ENCODE measurements around the gene HPS6. TPM values are rescaled to one million over a fixed set of nuclear protein-coding genes. Genes with fewer than 3 reads are reported as not detected.

The HPS6 gene
- total RNA-seq, 2 experiments from 2014 or later = 21.7 to 28.2 TPM

DNA sequence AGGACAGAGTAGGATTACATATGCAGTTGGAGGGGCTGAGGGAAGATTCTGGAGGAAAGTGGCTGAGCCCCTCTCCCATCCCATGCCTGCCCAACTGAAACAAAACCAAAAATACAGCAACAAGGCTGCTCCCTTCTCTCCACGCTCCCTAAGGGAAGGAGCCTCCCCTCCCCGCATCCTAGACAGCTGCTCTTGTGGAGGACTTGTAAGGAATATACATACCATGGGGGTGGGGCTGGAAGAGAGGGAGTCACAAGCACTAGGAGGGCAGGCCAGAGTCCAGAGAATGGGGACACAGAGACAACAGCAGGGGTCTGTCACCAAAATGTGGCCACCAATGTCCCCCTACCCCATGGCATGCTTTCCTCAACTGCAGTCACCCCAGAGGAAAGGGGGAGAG, 41.8 kb downstream of the HPS6 start:
- Histone ChIP-seq H3K4me1 (ENCODE audit: insufficient read depth, low read length, poor library complexity, severe bottlenecking) (no peaks in the 10 kb centered on the region), H3K9me3 (ENCODE audit: low read length) (no peaks in the 10 kb centered on the region), H3K9me2 (ENCODE audit: insufficient read depth, low read length) (no peaks in the 10 kb centered on the region), H3K4me3 (ENCODE audit: low read depth, low read length, poor library complexity, severe bottlenecking) (no peak overlapping the region), H4K20me1 (ENCODE audit: insufficient read depth, low read length) (0 out of 2 replicates have a peak, but pooled peaks cover 2% of the 10 kb centered on the region), H3K36me3 (ENCODE audit: insufficient read depth, low read length) (peaks cover 58% of the 10 kb centered on the region), H3K79me2 (ENCODE audit: insufficient read depth, low read depth, low read length) (peaks cover 4% of the 10 kb centered on the region; the same call in 1 of the 2 replicates), H3K27ac (ENCODE audit: low read depth, low read length, poor library complexity, severe bottlenecking) (no peak overlapping the region), H2AFZ (ENCODE audit: low read length) (no peak overlapping the region), H3K4me2 (ENCODE audit: low read length) (no peak overlapping the region)
- intact Hi-C loops (cut with micrococcal nuclease; ENCODE audit: unreplicated experiment) = no loop called here
- TSS peak; percentile 67 for BruUV-seq (replicated peaks)
- no peak for DNase-seq (ENCODE audit: low spot score)
- ChIA-PET CTCF (ENCODE audit: unreplicated experiment) (interaction anchor here (0.5 kb wide), 1 partner anchor 12 kb away, joined by 6 read pairs; no protein-coding TSS in a partner anchor), POLR2A (no interaction called here)
- TF ChIP-seq, protein P1, sequence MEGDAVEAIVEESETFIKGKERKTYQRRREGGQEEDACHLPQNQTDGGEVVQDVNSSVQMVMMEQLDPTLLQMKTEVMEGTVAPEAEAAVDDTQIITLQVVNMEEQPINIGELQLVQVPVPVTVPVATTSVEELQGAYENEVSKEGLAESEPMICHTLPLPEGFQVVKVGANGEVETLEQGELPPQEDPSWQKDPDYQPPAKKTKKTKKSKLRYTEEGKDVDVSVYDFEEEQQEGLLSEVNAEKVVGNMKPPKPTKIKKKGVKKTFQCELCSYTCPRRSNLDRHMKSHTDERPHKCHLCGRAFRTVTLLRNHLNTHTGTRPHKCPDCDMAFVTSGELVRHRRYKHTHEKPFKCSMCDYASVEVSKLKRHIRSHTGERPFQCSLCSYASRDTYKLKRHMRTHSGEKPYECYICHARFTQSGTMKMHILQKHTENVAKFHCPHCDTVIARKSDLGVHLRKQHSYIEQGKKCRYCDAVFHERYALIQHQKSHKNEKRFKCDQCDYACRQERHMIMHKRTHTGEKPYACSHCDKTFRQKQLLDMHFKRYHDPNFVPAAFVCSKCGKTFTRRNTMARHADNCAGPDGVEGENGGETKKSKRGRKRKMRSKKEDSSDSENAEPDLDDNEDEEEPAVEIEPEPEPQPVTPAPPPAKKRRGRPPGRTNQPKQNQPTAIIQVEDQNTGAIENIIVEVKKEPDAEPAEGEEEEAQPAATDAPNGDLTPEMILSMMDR (conservative IDR thresholded peaks at IDR 0.05; ENCODE audit: low read length) = no peak
- no peak for TF ChIP-seq EZH2phosphoT487 (IDR thresholded peaks at IDR 0.05; ENCODE audit: borderline replicate concordance, low read depth, low read length)

DNA sequence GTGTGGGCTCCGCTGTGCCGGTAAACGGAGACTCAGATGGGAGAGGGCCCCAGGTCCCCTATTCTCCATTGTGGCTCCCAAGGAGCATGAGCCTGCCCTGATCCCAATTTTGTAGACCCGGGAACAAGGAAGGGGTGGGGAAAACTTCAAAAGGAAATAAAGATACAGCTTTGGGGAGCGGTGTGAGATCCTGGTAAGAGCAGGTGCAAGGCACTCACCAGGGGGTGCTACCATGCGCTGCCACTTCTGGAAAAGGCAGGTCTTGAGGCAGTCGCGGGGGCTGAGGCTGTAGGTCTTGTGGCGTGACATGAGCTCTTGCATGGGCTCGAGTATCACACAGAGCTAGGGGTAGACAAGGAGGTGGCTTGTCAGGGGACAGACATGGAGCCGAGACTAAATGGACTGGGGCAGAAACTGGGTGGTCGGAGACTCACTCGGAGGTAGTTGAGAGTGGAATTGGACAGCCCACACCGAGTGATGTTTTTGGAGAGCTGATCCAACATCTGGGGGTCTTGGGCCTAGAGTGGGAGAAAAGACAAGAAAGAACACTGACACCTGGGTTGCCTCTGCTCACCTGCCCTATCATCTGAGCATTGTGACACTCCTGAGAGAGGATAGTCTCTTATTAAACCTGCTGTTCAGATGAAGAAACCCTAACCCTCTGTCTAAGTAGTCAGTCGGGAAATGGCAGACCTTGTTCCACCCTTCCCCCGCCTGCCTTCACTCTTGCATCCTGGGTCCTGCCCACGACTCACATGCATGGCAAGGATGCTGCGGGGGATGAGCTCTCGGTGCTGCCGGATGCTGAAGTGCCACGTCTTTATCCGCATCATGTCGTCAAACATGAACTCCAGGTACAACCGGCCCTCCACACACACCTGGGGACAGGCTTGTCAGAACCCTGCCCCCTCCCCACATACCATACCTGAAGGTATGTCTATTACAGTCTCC, 44.3 kb downstream of the HPS6 start:
- intact Hi-C loops (cut with micrococcal nuclease; ENCODE audit: unreplicated experiment) = loop anchor here (10.0 kb wide), 1 partner anchor 605 kb away; the partner anchor contains the start of genes ARL3 and SFXN2
- Histone ChIP-seq H3K27ac (ENCODE audit: low read depth, low read length, poor library complexity, severe bottlenecking) (no peak overlapping the region), H3K4me2 (ENCODE audit: low read length) (no peak overlapping the region), H2AFZ (ENCODE audit: low read length) (no peak overlapping the region), H3K9me2 (ENCODE audit: insufficient read depth, low read length) (no peaks in the 10 kb centered on the region), H3K4me3 (ENCODE audit: low read depth, low read length, poor library complexity, severe bottlenecking) (no peak overlapping the region), H3K9me3 (ENCODE audit: low read length) (no peaks in the 10 kb centered on the region), H3K4me1 (ENCODE audit: insufficient read depth, low read length, poor library complexity, severe bottlenecking) (peaks cover 21% of the 10 kb centered on the region), H3K36me3 (ENCODE audit: insufficient read depth, low read length) (peaks cover 58% of the 10 kb centered on the region), H4K20me1 (ENCODE audit: insufficient read depth, low read length) (peaks cover 20% of the 10 kb centered on the region), H3K79me2 (ENCODE audit: insufficient read depth, low read depth, low read length) (peaks cover 28% of the 10 kb centered on the region)
- TF ChIP-seq, protein P1 (conservative IDR thresholded peaks at IDR 0.05; ENCODE audit: low read length) = no peak
- no peak for TF ChIP-seq EZH2phosphoT487 (IDR thresholded peaks at IDR 0.05; ENCODE audit: borderline replicate concordance, low read depth, low read length)
- ChIA-PET POLR2A (interaction anchor here (1.5 kb wide), 1 partner anchor 10 kb away, joined by 3 read pairs; no protein-coding TSS in a partner anchor), CTCF (ENCODE audit: unreplicated experiment) (no interaction called here)
- no peak for DNase-seq (ENCODE audit: low spot score)
- no TSS peak for BruUV-seq (replicated peaks)
